AG10803 (cell line): ENCODE measurements around the gene EPB41L4A.

Source experiments
- DNase-seq: peaks from one replicate; pipeline ENCODE4 v3.0.0; 2010; ENCODE audit warnings: low read depth
- H3K4me3 ChIP-seq: 2 replicates; pipeline ENCODE4 v1.5.1; 2011; ENCODE audit warnings: mild to moderate bottlenecking, low read length, control low read depth
- TF ChIP-seq, protein P1 (sequence below): conservative IDR thresholded peaks from 2 replicates; pipeline ENCODE4 v1.5.1; 2011; ENCODE audit warnings: mild to moderate bottlenecking, low read length, control low read depth, inconsistent platforms

The EPB41L4A gene

DNA sequence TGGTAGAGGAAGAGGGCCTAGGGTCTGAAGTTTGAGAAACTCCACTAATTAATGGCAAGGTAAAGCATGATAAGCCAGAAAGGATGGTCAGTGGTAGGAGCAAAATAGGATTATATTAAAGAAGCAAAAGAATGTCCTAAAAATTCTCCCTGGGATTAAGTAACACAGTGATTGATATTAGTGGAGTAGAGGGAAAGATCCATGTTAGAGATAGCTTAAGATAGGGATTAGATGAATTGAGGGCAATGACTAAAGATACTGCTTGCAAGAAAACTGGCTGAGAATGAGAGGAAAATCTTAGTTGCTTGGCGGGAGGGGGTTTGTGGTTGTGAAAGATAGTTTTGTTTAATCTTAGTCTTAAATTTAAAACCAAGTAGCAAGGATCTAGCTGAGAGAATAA, 255.6 kb downstream of the EPB41L4A start:
- no peak for DNase-seq
- TF ChIP-seq, protein P1, sequence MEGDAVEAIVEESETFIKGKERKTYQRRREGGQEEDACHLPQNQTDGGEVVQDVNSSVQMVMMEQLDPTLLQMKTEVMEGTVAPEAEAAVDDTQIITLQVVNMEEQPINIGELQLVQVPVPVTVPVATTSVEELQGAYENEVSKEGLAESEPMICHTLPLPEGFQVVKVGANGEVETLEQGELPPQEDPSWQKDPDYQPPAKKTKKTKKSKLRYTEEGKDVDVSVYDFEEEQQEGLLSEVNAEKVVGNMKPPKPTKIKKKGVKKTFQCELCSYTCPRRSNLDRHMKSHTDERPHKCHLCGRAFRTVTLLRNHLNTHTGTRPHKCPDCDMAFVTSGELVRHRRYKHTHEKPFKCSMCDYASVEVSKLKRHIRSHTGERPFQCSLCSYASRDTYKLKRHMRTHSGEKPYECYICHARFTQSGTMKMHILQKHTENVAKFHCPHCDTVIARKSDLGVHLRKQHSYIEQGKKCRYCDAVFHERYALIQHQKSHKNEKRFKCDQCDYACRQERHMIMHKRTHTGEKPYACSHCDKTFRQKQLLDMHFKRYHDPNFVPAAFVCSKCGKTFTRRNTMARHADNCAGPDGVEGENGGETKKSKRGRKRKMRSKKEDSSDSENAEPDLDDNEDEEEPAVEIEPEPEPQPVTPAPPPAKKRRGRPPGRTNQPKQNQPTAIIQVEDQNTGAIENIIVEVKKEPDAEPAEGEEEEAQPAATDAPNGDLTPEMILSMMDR = no peak
- no peak overlapping the region for H3K4me3 ChIP-seq

GRCh38 chr5:112161392-112161748, 257.7 kb downstream of the EPB41L4A start:
- H3K4me3 ChIP-seq = peak overlapping the region; percentile 91
- TF ChIP-seq, protein P1 = no peak

DNA sequence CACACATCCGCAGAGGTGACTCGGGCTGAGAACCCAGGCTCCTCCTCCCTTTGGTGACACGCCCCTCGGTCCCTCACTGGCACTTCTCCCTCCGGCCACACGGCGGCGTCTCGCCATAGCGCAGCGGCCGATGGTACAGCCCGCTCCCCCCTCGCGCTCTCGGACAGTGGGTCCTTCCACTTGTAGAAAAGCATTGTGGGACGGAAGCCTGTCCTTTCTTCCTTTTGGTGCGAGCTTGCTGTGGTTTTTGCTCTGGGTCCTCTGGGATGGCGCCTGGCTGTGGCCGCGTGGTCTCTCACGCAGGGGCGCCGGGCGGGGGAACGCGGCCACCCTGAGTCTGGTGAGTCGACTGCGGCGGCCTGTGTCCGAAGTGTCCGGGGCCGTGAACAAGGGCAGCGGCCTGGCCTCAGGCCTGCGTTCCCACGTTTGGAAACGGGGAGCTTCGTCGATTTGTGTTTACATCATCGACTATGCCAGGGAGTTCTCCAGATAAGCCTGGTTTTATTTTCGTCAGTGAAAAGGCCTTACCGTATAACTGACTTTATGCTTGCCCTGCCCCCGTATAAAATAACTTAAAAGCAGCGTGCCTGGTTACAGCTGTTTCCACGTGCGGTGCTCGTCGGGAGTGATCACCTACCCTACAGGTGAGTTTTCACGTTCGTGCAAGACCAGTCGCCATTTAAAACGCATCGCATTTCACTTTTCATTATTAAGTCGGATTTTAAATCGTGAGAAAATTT, 258.3 kb downstream of the EPB41L4A start:
- peak; percentile 92 for DNase-seq
- TF ChIP-seq, protein P1 = peak; percentile 94
- peak overlapping the region; percentile 91 for H3K4me3 ChIP-seq

More at GRCh38 chr5:112161392-112161748, 257.7 kb downstream of the EPB41L4A start:
- DNase-seq = no peak

- DNase-seq = peak; percentile 83
- H3K4me3 ChIP-seq = no peak overlapping the region
- TF ChIP-seq, protein P1 = no peak
Measured at GRCh38 chr5:112159435-112159834, 259.6 kb downstream of the EPB41L4A start.

- DNase-seq = no peak
- TF ChIP-seq, protein P1 = no peak
- no peak overlapping the region for H3K4me3 ChIP-seq
Measured at GRCh38 chr5:112156211-112156610, 262.9 kb downstream of the EPB41L4A start.

- TF ChIP-seq, protein P1 = no peak
- DNase-seq = peak; percentile 24
- no peak overlapping the region for H3K4me3 ChIP-seq
Measured at GRCh38 chr5:112154940-112155686, 264.0 kb downstream of the EPB41L4A start.

DNA sequence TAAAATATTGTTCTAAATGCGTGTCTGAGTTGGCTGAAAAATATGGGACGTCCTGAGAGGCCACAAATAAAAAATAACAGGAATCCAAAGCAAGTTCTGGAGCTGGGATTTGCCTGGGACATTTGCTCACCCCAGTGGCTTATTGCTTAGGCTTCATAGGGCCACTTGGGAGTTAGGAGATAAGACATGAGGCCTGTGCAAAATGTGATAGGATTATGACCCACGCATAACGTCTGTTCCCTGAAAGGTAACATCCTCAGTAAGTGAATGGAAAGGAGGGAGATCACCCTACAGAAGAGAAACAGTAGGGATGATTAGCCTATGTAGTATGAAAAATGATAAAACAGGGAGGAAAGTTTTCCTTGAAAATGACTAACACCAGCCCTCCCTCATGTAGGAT, 269.4 kb downstream of the EPB41L4A start:
- no peak overlapping the region for H3K4me3 ChIP-seq
- TF ChIP-seq, protein P1 = no peak
- DNase-seq = no peak
